Brain microvascular endothelial cell (primary cell): ENCODE data around the gene YAP1.

Experiments used
- DNase-seq: peaks from one replicate; pipeline ENCODE4 v3.0.0-alpha.2; 2020
- H3K27ac ChIP-seq: fragments of 250-450 bp; sonication (Bioruptor Pico); 2 replicates; pipeline ENCODE4 v1.5.1; 2020; ENCODE audit warnings: mild to moderate bottlenecking, moderate library complexity
- H3K27me3 ChIP-seq: fragments of 250-450 bp; sonication (Bioruptor Pico); replicated peaks from 2 replicates; pipeline ENCODE4 v1.5.1; 2020; ENCODE audit warnings: mild to moderate bottlenecking
- H3K36me3 ChIP-seq: fragments of 250-450 bp; sonication (Bioruptor Pico); replicated peaks from 2 replicates; pipeline ENCODE4 v1.5.1; 2020; ENCODE audit warnings: mild to moderate bottlenecking
- H3K4me3 ChIP-seq: 2 replicates; pipeline ENCODE4 v1.5.1; 2011; ENCODE audit warnings: low read depth, mild to moderate bottlenecking, control low read depth, low read length, moderate library complexity
- CTCF ChIP-seq: IDR thresholded peaks from 2 replicates; pipeline ENCODE4 v1.5.1; 2011; ENCODE audit warnings: low read depth, mild to moderate bottlenecking, moderate library complexity, low read length, control low read depth, inconsistent platforms; ENCODE audit errors: missing control alignments
- in situ Hi-C: cut with HindIII; loops from 2 replicates; pipeline ENCODE4 v1.10.0; 2017; ENCODE audit warnings: low sequenced_read_pairs, low pct_ligation_motif_present

Gene YAP1

GRCh38 chr11:102153082-102153481 lies 42.8 kb downstream of the YAP1 start:
- Histone ChIP-seq H3K4me3 (no peak overlapping the region), H3K27me3 (no peaks in the 10 kb centered on the region), H3K36me3 (no peaks in the 10 kb centered on the region), H3K27ac (no peak overlapping the region)
- TF ChIP-seq CTCF = no peak
- no peak for DNase-seq
- in situ Hi-C loops = no loop called here

GRCh38 chr11:102154806-102155205 lies 44.6 kb downstream of the YAP1 start:
- Histone ChIP-seq H3K36me3 (no peaks in the 10 kb centered on the region), H3K27ac (no peak overlapping the region), H3K27me3 (no peaks in the 10 kb centered on the region), H3K4me3 (no peak overlapping the region)
- in situ Hi-C loops = no loop called here
- no peak for TF ChIP-seq CTCF
- DNase-seq = no peak

- Histone ChIP-seq H3K27ac (peak overlapping the region; percentile 14), H3K4me3 (no peak overlapping the region), H3K36me3 (no peaks in the 10 kb centered on the region), H3K27me3 (no peaks in the 10 kb centered on the region)
- no peak for DNase-seq
- no peak for TF ChIP-seq CTCF
- in situ Hi-C loops = no loop called here
These were observed 45.4 kb downstream of the YAP1 start for GRCh38 chr11:102155676-102156075.

GRCh38 chr11:102157219-102157618 lies 47.0 kb downstream of the YAP1 start:
- in situ Hi-C loops = no loop called here
- Histone ChIP-seq H3K36me3 (peaks cover under 1% of the 10 kb centered on the region), H3K27ac (no peak overlapping the region), H3K4me3 (no peak overlapping the region), H3K27me3 (no peaks in the 10 kb centered on the region)
- TF ChIP-seq CTCF = no peak
- peak; percentile 74 for DNase-seq

- Histone ChIP-seq H3K27ac (no peak overlapping the region), H3K4me3 (no peak overlapping the region), H3K27me3 (no peaks in the 10 kb centered on the region), H3K36me3 (peaks cover 7% of the 10 kb centered on the region)
- in situ Hi-C loops = no loop called here
- no peak for TF ChIP-seq CTCF
- no peak for DNase-seq
These were observed 48.0 kb downstream of the YAP1 start for GRCh38 chr11:102158164-102158735.

- no peak for TF ChIP-seq CTCF
- Histone ChIP-seq H3K27ac (no peak overlapping the region), H3K36me3 (peaks cover 14% of the 10 kb centered on the region), H3K4me3 (no peak overlapping the region), H3K27me3 (no peaks in the 10 kb centered on the region)
- no peak for DNase-seq
- in situ Hi-C loops = no loop called here
These were observed 53.1 kb downstream of the YAP1 start for GRCh38 chr11:102163368-102163767.
